Small intestine (tissue), 7 donors: ENCODE data around the gene CDV3. TPM values are rescaled to one million over a fixed set of nuclear protein-coding genes. Genes with fewer than 3 reads are reported as not detected.

Experiments used
- DNase-seq, 2 donors: peaks; one replicate each; pipeline versions ENCODE4 v3.0.0 to v3.0.0-alpha.2; 2013
- FAIRE-seq: peaks from 2 replicates; lab custom pipeline; 2012; peaks lifted over from hg19 to GRCh38; lab: Jason Lieb, UNC
- H3K27ac ChIP-seq, 3 donors: one replicate each; pipeline ENCODE4 v1.5.1; 2013; ENCODE audit warnings: low read length in 2 of 3, mild to moderate bottlenecking in 2 of 3, control low read depth in 1 of 3, inconsistent platforms in 1 of 3, low read depth in 1 of 3, moderate library complexity in 1 of 3
- H3K27me3 ChIP-seq, 3 donors: one replicate each; pipeline ENCODE4 v1.6.1; 2013; ENCODE audit warnings: low read length in 3 of 3, inconsistent platforms in 1 of 3; ENCODE audit not compliant: control insufficient read depth in 3 of 3, insufficient read depth in 3 of 3
- H3K36me3 ChIP-seq, 3 donors: one replicate each; pipeline ENCODE4 v1.6.1; 2013; ENCODE audit warnings: low read length in 3 of 3, inconsistent platforms in 1 of 3, low read depth in 1 of 3, mild to moderate bottlenecking in 1 of 3, moderate library complexity in 1 of 3; ENCODE audit not compliant: control insufficient read depth in 3 of 3, insufficient read depth in 2 of 3
- H3K4me1 ChIP-seq, 3 donors: one replicate each; pipeline ENCODE4 v1.6.1; 2013; ENCODE audit warnings: low read length in 2 of 3, inconsistent platforms in 1 of 3, low read depth in 1 of 3, mild to moderate bottlenecking in 1 of 3, moderate library complexity in 1 of 3; ENCODE audit not compliant: control insufficient read depth in 3 of 3, insufficient read depth in 2 of 3
- H3K4me3 ChIP-seq, 3 donors: one replicate each; pipeline ENCODE4 v1.5.1; 2013; ENCODE audit warnings: low read length in 3 of 3, control low read depth in 1 of 3, inconsistent platforms in 1 of 3, low read depth in 1 of 3, mild to moderate bottlenecking in 1 of 3, moderate library complexity in 1 of 3
- H3K9me3 ChIP-seq, 2 donors: one replicate each; pipeline ENCODE4 v1.6.1; 2013; ENCODE audit warnings: low read depth in 1 of 2, low read length in 1 of 2; ENCODE audit not compliant: control insufficient read depth in 2 of 2, insufficient read depth in 1 of 2
- WGBS, 3 donors: extraction: QIAGEN DNeasy Blood & Tissue Kit; methylation state at CpG; one replicate each; pipeline ENCODE4 v1.1.7; 2013; 5-methylcytosine and 5-hydroxymethylcytosine counted together
- polyA plus RNA-seq, 4 donors: library from polyadenylated mRNA; stranded (reverse) in 3 of 4; unstranded in 1 of 4; fragments of 200-250 nt in 3 of 4; fragments of 120-200 nt in 1 of 4; gene quantifications; one replicate each; pipeline versions ENCODE4 v1.2.1 to v1.2.3, GENCODE V29; 2013
- donor health status: healthy with polysubstance abuse.
- donor health status: control.
- donor health status: control.
- donor health status: Bipolar disorder and iron deficiency.
- donor health status: healthy.

The CDV3 gene
- polyA plus RNA-seq, 4 donors, result 43.2 to 114 (median 59.5) TPM

GRCh38 chr3:133583396-133583795, 9.9 kb downstream of the CDV3 start:
- WGBS, 3 donors, result 93 to 97% (median 94%) methylated on average over 6 of the region's 6 CpGs
- no peak overlapping the region for H3K27ac ChIP-seq
- no peak for DNase-seq
- H3K4me1 ChIP-seq, result peaks cover 2 to 4% (median 3%) of the 10 kb centered on the region in 3 donors
- FAIRE-seq, result no peak
- peaks cover 18 to 45% (median 31%) of the 10 kb centered on the region in 3 donors for H3K36me3 ChIP-seq
- no peak overlapping the region for H3K4me3 ChIP-seq
- H3K9me3 ChIP-seq, result no peaks in the 10 kb centered on the region
- no peaks in the 10 kb centered on the region for H3K27me3 ChIP-seq

DNA sequence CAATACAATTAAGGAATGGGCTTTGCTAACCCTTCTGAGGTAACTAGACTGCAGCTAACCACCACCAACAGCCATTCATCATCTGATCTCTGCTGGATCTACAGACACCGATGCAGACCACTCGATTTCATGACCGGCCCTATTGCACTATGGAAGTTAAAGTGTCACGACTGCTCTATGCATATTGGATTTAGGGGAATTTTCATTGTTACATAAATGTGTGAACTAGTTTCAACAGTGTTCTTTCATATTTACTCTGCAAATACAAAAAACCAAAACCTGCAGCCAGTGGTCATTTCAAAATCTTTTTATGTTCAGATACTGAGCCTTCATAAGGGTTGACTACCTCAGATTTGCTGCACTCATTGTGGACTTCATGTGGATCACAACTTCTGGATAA, 14.5 kb downstream of the CDV3 start:
- Histone ChIP-seq H3K36me3 (peaks cover 23 to 29% (median 25%) of the 10 kb centered on the region in 3 donors), H3K27me3 (no peaks in the 10 kb centered on the region), H3K4me1 (no peaks in the 10 kb centered on the region), H3K4me3 (no peak overlapping the region), H3K27ac (no peak overlapping the region), H3K9me3 (no peaks in the 10 kb centered on the region)
- DNase-seq (no peak), FAIRE-seq (no peak)
- WGBS, 3 donors, result 77 to 89% (median 85%) methylated on average over 4 of the region's 4 CpGs

DNA sequence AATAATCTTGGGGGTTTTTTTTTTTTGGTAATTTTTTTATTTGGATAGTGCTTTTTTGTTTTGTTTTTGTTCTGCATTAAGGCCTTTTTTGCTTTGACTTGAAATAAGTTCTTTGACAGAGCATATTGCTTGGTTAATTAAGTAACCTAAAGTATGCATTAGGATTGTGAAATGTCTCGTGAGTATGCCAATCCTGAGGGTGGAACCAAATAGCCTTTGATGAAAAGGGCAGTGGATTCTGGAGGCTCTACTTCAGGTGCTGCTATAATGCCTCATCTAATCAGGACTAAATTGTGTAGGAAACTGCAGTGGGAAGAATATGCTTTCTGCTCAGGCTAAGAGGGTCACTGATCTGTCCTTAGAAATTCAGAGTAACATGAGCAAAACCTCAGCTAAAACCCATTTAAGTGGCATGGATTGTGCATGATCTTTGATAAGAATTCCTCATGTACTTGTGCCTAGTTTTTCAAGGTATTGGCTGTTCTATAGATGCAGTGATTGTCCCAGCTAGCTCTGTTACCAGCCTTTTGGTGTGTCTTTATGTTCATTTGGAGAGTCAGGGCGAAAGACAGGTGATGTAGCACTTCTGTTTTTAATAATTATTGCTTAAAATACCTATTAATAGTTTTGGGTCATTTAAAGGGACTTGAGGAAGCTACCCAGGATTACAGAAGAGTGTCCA, 15.4 kb downstream of the CDV3 start:
- no peak for FAIRE-seq
- Histone ChIP-seq H3K9me3 (no peaks in the 10 kb centered on the region), H3K27me3 (no peaks in the 10 kb centered on the region), H3K4me3 (no peak overlapping the region), H3K4me1 (no peaks in the 10 kb centered on the region), H3K36me3 (peaks cover 17 to 24% (median 19%) of the 10 kb centered on the region in 3 donors), H3K27ac (no peak overlapping the region)
- no peak for DNase-seq
- WGBS, 3 donors, result 77 to 81% (median 78%) methylated on average over 2 of the region's 2 CpGs

- H3K27me3 ChIP-seq, result no peaks in the 10 kb centered on the region
- H3K4me3 ChIP-seq, result no peak overlapping the region
- no peaks in the 10 kb centered on the region for H3K9me3 ChIP-seq
- peaks cover 16 to 24% (median 18%) of the 10 kb centered on the region in 3 donors for H3K36me3 ChIP-seq
- H3K27ac ChIP-seq, result no peak overlapping the region
- WGBS, 3 donors, result 91 to 92% (median 92%) methylated on average over 8 of the region's 8 CpGs
- no peaks in the 10 kb centered on the region for H3K4me1 ChIP-seq
- FAIRE-seq (no peak), DNase-seq (no peak)
Observed at GRCh38 chr3:133589503-133589902, 16.0 kb downstream of the CDV3 start.

- Histone ChIP-seq H3K27ac (no peak overlapping the region), H3K27me3 (no peaks in the 10 kb centered on the region), H3K36me3 (peaks cover 10 to 15% (median 11%) of the 10 kb centered on the region in 3 donors), H3K4me3 (no peak overlapping the region), H3K4me1 (no peaks in the 10 kb centered on the region), H3K9me3 (no peaks in the 10 kb centered on the region)
- 93 to 98% (median 94%) methylated on average over 3 of the region's 3 CpGs for WGBS, 3 donors
- DNase-seq (no peak), FAIRE-seq (no peak)
Observed at GRCh38 chr3:133591271-133591742, 17.8 kb downstream of the CDV3 start.

DNA sequence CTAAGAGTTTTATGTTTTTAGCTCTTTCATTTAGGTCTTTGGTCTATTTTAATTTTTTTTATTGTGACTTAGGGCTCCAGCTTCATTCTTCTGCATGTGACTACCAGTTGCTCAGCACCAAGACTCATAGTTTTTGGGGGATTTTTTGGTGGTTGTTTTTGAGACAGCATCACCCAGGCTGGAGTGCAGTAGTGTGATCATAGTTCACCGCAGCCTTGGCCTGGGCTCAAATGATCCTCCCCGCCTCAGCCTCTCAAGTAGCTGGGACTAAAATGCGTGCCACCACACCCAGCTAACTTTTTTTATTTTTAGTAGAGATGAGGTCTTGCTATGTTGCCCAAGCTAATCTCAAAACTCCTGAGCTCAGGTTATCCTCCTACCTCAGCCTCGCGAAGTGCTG, 19.4 kb downstream of the CDV3 start:
- H3K9me3 ChIP-seq, result no peaks in the 10 kb centered on the region
- no peak overlapping the region for H3K27ac ChIP-seq
- no peak for DNase-seq
- no peaks in the 10 kb centered on the region for H3K27me3 ChIP-seq
- H3K4me1 ChIP-seq, result no peaks in the 10 kb centered on the region
- no peak for FAIRE-seq
- 71 to 86% (median 78%) methylated on average over 5 of the region's 5 CpGs for WGBS, 3 donors
- H3K36me3 ChIP-seq, result peaks cover 2 to 10% (median 6%) of the 10 kb centered on the region in 3 donors
- H3K4me3 ChIP-seq, result no peak overlapping the region

DNA sequence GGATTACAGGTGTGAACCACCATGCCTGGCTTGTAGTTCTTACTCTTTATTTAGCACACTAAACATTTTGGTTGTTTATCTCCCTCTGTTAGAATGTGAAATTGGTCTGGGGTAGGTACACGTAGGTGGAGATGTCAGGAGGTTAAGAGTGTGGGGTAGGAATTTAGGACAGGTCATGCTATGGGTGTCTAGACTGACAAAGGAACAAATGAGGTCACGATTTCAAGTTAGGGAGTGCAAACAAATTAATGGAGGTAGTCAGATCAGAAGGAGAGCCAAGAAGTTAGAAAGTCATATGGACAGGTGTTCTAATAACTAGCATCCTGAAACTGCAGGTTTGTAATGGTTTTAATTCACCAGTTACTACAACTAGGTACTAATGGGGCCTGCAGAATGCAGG, 19.8 kb downstream of the CDV3 start:
- DNase-seq (no peak), FAIRE-seq (no peak)
- WGBS, 3 donors, result 80 to 84% (median 83%) methylated on average over 2 of the region's 2 CpGs
- Histone ChIP-seq H3K4me3 (no peak overlapping the region), H3K27me3 (no peaks in the 10 kb centered on the region), H3K27ac (no peak overlapping the region), H3K36me3 (peaks cover 0 to 7% (median 4%) of the 10 kb centered on the region in 3 donors), H3K9me3 (no peaks in the 10 kb centered on the region), H3K4me1 (no peaks in the 10 kb centered on the region)

DNA sequence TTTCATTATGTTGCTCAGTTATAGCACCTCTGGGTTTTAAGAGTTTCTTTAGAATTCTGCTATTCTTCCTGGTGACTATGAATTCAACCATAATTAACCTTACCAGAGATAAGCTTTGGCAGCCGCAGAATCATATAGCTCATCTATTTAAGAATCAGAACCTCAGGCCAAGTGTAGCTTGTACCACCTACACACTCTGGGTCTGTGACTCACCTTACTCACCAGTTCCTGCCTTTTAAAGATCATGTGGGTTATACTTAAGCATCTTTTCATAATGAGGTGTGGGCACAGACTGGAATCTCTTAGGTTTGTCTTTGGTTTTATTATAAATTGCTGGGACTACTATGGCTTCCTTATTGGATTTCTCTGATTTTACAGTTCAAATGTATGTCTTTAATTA, 21.9 kb downstream of the CDV3 start:
- no peak overlapping the region for H3K4me3 ChIP-seq
- no peaks in the 10 kb centered on the region for H3K9me3 ChIP-seq
- H3K27me3 ChIP-seq, result no peaks in the 10 kb centered on the region
- no peaks in the 10 kb centered on the region for H3K4me1 ChIP-seq
- DNase-seq, result no peak
- WGBS, 3 donors, result 57 to 70% (median 62%) methylated on average over 1 of the region's 1 CpG
- H3K27ac ChIP-seq, result no peak overlapping the region
- H3K36me3 ChIP-seq, result peaks cover 0 to 5% (median 0%) of the 10 kb centered on the region in 3 donors
- no peak for FAIRE-seq
